Activated CD4-positive, alpha-beta T cell treated with anti-CD3 and anti-CD28 coated beads, Interleukin-2, amount 50 U/mL, for 16 hours (primary cell): ENCODE measurements around the gene SSTR4.

Experiments
- DNase-seq: peaks from one replicate; pipeline ENCODE4 v3.0.0-alpha.2; 2020

SSTR4 gene

GRCh38 chr20:23047001-23047737, 12.1 kb downstream of the SSTR4 start:
- no peak for DNase-seq

GRCh38 chr20:23047738-23048214, 12.7 kb downstream of the SSTR4 start:
- no peak for DNase-seq

GRCh38 chr20:23048283-23049200, 13.4 kb downstream of the SSTR4 start:
- peak; percentile 58 for DNase-seq

- DNase-seq: peak; percentile 35
These were observed 14.3 kb downstream of the SSTR4 start, which contains the start of gene THBD for GRCh38 chr20:23049201-23050075. Gene THBD (minus strand): TSS chr20:23049672. CDS start chr20:23049504, 168 bp downstream.

GRCh38 chr20:23050076-23050838, 15.1 kb downstream of the SSTR4 start:
- DNase-seq: no peak

- DNase-seq: peak; percentile 67
These were observed 15.9 kb downstream of the SSTR4 start for GRCh38 chr20:23050847-23051627.

GRCh38 chr20:23052904-23053303, 17.8 kb downstream of the SSTR4 start:
- DNase-seq: no peak

GRCh38 chr20:23058240-23058639, 23.1 kb downstream of the SSTR4 start:
- no peak for DNase-seq

- no peak for DNase-seq
These were observed 23.9 kb downstream of the SSTR4 start for GRCh38 chr20:23059001-23059400.

GRCh38 chr20:23059846-23060245, 24.7 kb downstream of the SSTR4 start:
- DNase-seq: no peak

- DNase-seq: no peak
These were observed 25.5 kb downstream of the SSTR4 start for GRCh38 chr20:23060629-23061028.

- no peak for DNase-seq
These were observed 26.1 kb downstream of the SSTR4 start for GRCh38 chr20:23061262-23061661.

- DNase-seq: no peak
These were observed 26.8 kb downstream of the SSTR4 start for GRCh38 chr20:23061734-23062561.

- no peak for DNase-seq
These were observed 27.5 kb downstream of the SSTR4 start for GRCh38 chr20:23062632-23063031.

GRCh38 chr20:23063168-23063567, 28.1 kb downstream of the SSTR4 start:
- no peak for DNase-seq

- DNase-seq: no peak
These were observed 28.5 kb downstream of the SSTR4 start for GRCh38 chr20:23063581-23063980.

GRCh38 chr20:23065266-23066201, 30.4 kb downstream of the SSTR4 start:
- DNase-seq: no peak

GRCh38 chr20:23066772-23067171, 31.7 kb downstream of the SSTR4 start:
- no peak for DNase-seq

GRCh38 chr20:23068283-23068682, 33.2 kb downstream of the SSTR4 start:
- no peak for DNase-seq
